ENCODE results near the gene FICD.

GRCh38 chr12:108565146-108565545, 50.1 kb downstream of the FICD start:
- no peak for TF ChIP-seq CTCF (IDR thresholded peaks at IDR 0.05)
- no peak for TF ChIP-seq POLR2AphosphoS5 (IDR thresholded peaks at IDR 0.05; ENCODE audit: low read depth, low read length)
- TF ChIP-seq TCF7L2 (IDR thresholded peaks at IDR 0.05; ENCODE audit: low read depth, low read length), result no peak
- TF ChIP-seq REST (IDR thresholded peaks at IDR 0.05; ENCODE audit: insufficient read depth in 1 of 2, low read depth in 2 of 2, low read length in 1 of 2), result no peak
